NCI-H460 (cell line): ENCODE measurements around the gene NPR2. TPM values are rescaled to one million over a fixed set of nuclear protein-coding genes. Genes with fewer than 3 reads are reported as not detected.

Source experiments
- DNase-seq: peaks from one replicate; pipeline ENCODE4 v3.0.0-alpha.2; 2016; ENCODE audit warnings: low read depth; ENCODE audit errors: extremely low read depth
- small RNA-seq, 2 experiments: library from RNA; depleted of rRNA; stranded (forward); fragments of <200 nt; gene quantifications; one replicate each; pipeline ENCODE3, GENCODE V24; 2014
- total RNA-seq: library from RNA; depleted of rRNA; stranded (reverse); fragments of >200 nt; shearing (Covaris generic); gene quantifications from 2 replicates; pipeline ENCODE4 v1.2.3, GENCODE V29; 2014; rRNA removed

NPR2 gene
- total RNA-seq, 1 experiment from 2014 or later, result 7.0 TPM

DNA sequence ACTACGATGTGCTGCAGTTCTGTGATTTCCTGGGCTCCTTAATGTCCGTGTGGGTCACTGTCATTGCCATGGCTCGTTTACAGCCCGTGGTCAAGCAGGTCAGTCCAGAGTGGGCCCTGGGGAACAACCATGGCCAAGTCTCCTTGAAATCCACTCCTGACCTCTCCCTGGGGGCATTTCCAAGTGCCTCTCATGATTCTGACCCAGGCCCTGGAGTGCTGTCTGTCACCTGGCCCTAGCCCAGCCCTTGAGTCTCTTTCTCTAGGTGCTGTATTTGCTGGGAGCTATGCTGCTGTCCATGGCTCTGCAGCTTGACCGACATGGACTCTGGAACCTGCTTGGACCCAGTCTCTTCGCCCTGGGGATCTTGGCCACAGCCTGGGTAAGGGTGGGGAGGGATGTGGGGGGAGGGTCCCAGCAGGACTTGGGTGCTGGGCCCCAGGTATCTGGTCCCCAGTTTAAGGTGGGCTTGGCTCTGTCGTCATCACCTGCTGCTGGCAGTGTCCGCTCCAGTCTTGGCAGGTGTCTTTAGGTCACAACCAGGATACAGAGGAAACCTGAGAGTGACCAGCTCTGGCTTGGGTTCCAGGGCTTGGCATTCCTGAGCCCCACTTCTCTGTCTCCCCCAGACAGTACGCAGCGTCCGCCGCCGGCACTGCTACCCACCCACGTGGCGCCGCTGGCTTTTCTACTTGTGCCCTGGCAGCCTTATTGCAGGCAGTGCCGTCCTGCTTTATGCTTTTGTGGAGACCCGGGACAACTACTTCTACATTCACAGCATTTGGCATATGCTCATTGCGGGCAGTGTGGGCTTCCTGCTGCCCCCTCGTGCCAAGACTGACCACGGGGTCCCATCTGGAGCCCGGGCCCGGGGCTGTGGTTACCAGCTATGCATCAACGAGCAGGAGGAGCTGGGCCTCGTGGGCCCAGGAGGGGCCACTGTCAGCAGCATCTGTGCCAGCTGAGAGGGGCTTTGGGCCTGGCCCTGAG is 61.8 kb downstream of the NPR2 start:
- DNase-seq, result no peak

DNA sequence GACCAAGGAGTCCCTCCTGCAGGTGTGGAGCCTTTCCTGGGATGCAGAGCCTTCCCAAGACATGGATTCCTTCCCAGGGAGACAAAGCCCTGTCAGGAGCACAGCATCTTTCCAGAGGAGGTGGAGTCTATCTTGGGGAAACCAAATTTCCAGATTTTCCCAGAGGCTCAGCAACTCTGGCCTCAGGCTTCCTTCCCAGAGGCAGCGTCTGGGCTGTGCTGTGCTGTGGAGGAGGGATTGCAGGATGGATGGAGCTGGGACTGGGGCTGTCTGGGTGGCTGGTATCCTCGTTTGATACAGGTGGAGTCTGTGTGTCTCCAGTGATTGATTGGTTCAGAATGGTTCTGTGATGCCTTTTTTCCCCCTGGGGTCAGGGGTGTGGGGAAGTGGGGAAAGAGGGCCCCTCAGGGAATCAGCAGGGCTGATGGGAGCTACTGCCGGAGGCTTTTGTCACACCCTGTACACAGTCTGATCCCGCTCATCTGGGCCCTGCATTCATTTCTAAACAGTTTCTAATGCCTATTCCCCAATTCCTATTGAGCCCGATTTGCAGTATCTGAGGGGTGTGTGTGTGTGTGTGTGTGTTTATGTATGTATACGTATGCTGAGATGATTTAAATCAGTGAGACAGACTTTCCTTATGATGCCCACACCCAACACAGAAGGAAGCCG is 62.8 kb downstream of the NPR2 start:
- no peak for DNase-seq

DNA sequence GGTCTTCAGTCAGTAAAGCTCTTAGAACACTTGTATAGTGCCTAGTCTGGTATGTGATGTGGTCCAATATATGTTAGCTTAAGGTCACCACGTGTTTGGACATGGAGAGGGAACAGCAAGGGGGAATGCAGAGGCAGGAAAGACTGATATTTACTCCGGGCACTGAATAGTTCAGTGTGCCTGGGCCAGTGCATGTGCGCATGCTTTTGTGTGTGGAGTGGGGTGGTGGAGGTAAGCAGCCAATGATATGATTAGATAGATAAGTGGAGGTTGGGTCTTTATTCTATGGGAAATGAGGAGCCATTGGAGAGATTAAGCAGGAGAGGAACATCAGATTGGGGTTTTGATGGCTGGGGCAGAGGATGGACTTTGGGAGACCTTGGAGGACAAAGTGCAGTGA is 64.8 kb downstream of the NPR2 start:
- DNase-seq, result no peak

DNA sequence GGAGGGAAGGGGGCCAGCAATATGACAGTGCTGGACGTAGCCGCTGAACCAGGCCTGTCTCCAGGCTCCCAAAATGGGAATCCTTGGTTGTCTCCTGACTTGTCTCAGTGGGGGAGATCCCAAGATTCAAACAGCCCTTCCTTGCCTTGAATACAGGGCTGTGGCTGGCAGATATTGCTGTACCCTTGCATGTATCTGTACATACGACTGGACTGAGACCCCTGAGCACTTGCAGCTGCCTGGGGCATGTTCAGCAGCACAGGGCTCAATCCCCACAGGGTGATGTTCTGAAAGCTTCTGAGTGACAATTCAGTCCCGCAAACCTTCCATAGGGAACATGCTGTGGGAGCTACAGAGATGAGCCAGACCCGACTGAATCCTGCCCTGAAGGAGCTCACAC is 65.5 kb downstream of the NPR2 start:
- DNase-seq, result no peak

DNA sequence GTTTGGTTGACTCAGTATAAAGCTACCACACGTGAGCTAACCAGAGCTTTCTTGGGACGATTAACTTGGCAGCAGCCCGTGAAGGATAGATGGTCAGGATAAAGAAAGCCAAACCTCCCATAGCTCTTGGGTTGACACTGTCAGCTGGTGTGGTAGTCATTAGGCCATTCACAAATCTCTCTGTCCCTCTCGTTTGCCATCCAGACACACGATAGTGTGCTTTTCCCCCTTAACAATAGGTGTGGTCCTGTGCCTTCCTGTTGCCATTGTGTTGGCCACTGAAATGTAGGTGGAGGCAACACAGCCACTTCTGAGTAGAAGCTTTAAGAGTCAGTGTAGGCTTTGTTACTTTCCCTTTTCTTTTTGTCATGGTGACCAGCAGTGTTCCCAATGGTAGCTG is 67.1 kb downstream of the NPR2 start:
- DNase-seq, result no peak

Small RNAs within 50 kb of the gene (small RNA-seq; reads per million reads assigned to genes)
- 0.02 to 0.06 reads per million in 2 experiments for gene HINT2

Other genes with a start within 250 kb of the NPR2 start
- gene TESK1, start 186.3 kb upstream of the NPR2 start, total RNA-seq, result 7.8 and 8.5 TPM in 2 replicates
- gene CD72, start 173.2 kb upstream of the NPR2 start, total RNA-seq, result not detected in 2 replicates
- not detected in 2 replicates for gene SIT1, start 140.7 kb upstream of the NPR2 start, total RNA-seq
- gene RMRP, start 133.6 kb upstream of the NPR2 start, total RNA-seq, result 9,964 and 10,171 TPM in 2 replicates
- 6.3 and 8.4 TPM in 2 replicates for gene CCDC107, start 133.3 kb upstream of the NPR2 start, total RNA-seq
- 5.0 and 7.5 TPM in 2 replicates for gene ARHGEF39, start 126.4 kb upstream of the NPR2 start, total RNA-seq
- 10.1 and 13.7 TPM in 2 replicates for gene CA9, start 117.7 kb upstream of the NPR2 start, total RNA-seq
- gene TPM2, start 101.7 kb upstream of the NPR2 start, total RNA-seq, result 36.3 and 40.7 TPM in 2 replicates
- 44.8 TPM in 2 replicates for gene TLN1, start 59.4 kb upstream of the NPR2 start, total RNA-seq
- 22.4 and 24.5 TPM in 2 replicates for gene CREB3, start 58.9 kb upstream of the NPR2 start, total RNA-seq
- 19.8 and 24.0 TPM in 2 replicates for gene GBA2, start 42.4 kb upstream of the NPR2 start, total RNA-seq
- 13.0 and 15.0 TPM in 2 replicates for gene RGP1, start 42.3 kb upstream of the NPR2 start, total RNA-seq
- gene MSMP, start 37.3 kb upstream of the NPR2 start, total RNA-seq, result 1.1 TPM in 1 of 2 replicates, not detected in the other
- gene SPAG8, start 20.7 kb downstream of the NPR2 start, total RNA-seq, result 0.14 and 0.47 TPM in 2 replicates
- 18.2 and 22.8 TPM in 2 replicates for gene HINT2, start 23.5 kb downstream of the NPR2 start, total RNA-seq
- gene FAM221B, start 37.1 kb downstream of the NPR2 start, total RNA-seq, result not detected in 2 replicates
- gene TMEM8B, start 37.6 kb downstream of the NPR2 start, total RNA-seq, result 1.2 and 1.4 TPM in 2 replicates
- not detected in 2 replicates for gene OR13J1, start 78.8 kb downstream of the NPR2 start, total RNA-seq
- 1.4 and 3.2 TPM in 2 replicates for gene HRCT1, start 114.6 kb downstream of the NPR2 start, total RNA-seq
- 0.46 TPM in 1 of 2 replicates, not detected in the other for gene SPAAR, start 117.9 kb downstream of the NPR2 start, total RNA-seq
- not detected in 2 replicates for gene OR2S2, start 166.6 kb downstream of the NPR2 start, total RNA-seq
- 3.6 and 6.0 TPM in 2 replicates for gene RECK, start 245.3 kb downstream of the NPR2 start, total RNA-seq